ENCODE measurements around the gene MIB2.

DNA sequence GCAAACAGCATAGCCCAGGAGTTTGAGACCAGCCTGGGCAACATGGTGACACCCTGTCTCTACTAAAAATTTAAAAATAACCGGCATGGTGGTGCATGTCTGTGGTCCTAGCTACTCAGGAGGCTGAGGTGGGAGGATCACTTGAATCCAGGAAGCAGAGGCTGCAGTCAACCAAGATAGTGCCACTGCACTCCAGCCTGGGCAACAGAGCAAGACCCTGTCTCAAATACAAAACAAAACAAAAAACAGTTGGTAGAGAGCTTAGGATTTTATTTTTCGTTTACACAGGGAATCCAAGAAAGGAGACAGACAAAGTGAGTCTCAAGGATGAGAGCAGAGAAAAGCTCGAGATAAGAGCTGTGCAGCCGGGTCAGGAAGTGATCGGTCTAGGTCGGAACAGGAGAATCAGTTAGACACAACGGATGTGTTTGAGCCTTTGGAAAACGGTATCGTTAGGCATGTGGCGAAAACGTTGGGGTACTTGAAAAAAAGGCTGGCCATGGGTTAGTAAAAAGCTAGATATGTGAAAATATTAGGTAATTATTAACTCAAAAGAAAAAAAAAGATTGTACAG lies 1.7 kb upstream of the MIB2 start:
- no peak for TF ChIP-seq EZH2phosphoT487 (IDR thresholded peaks at IDR 0.05; ENCODE audit: borderline replicate concordance)
- TF ChIP-seq, protein P1, sequence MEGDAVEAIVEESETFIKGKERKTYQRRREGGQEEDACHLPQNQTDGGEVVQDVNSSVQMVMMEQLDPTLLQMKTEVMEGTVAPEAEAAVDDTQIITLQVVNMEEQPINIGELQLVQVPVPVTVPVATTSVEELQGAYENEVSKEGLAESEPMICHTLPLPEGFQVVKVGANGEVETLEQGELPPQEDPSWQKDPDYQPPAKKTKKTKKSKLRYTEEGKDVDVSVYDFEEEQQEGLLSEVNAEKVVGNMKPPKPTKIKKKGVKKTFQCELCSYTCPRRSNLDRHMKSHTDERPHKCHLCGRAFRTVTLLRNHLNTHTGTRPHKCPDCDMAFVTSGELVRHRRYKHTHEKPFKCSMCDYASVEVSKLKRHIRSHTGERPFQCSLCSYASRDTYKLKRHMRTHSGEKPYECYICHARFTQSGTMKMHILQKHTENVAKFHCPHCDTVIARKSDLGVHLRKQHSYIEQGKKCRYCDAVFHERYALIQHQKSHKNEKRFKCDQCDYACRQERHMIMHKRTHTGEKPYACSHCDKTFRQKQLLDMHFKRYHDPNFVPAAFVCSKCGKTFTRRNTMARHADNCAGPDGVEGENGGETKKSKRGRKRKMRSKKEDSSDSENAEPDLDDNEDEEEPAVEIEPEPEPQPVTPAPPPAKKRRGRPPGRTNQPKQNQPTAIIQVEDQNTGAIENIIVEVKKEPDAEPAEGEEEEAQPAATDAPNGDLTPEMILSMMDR (conservative IDR thresholded peaks at IDR 0.05; ENCODE audit: low read length), result no peak

Measured in Loucy (cell line).